Skeletal muscle satellite cell (primary cell): Measurements from ENCODE around the gene SH3GLB2.
A peak's percentile ranks its signal among the peaks of the same experiment; 100 is the strongest.
"Not testable (repeated sequence)": the region's sequence is repeated elsewhere in the genome, so short reads cannot be mapped to it uniquely, and the experiment has no call there.

Source experiments
- H3K27me3 ChIP-seq: 2 replicates; pipeline ENCODE4 v1.7.0; 2013; ENCODE audit warnings: low read length; ENCODE audit not compliant: control insufficient read depth, insufficient read depth
- H3K36me3 ChIP-seq: 2 replicates; pipeline ENCODE4 v1.7.0; 2013; ENCODE audit warnings: mild to moderate bottlenecking, control low read depth, low read length; ENCODE audit not compliant: insufficient read depth
- H3K4me1 ChIP-seq: 2 replicates; pipeline ENCODE4 v1.7.0; 2013; ENCODE audit warnings: low read length; ENCODE audit not compliant: control insufficient read depth, insufficient read depth
- H3K4me2 ChIP-seq: 2 replicates; pipeline ENCODE4 v1.7.0; 2013; ENCODE audit warnings: mild to moderate bottlenecking, low read length
- H3K4me3 ChIP-seq: 2 replicates; pipeline ENCODE4 v1.7.0; 2013; ENCODE audit warnings: low read length
- H3K9ac ChIP-seq: 2 replicates; pipeline ENCODE4 v1.7.0; 2013; ENCODE audit warnings: mild to moderate bottlenecking, low read depth, low read length, moderate library complexity
- H3K9me3 ChIP-seq: replicated peaks from 2 replicates; pipeline ENCODE4 v1.7.0; 2013; ENCODE audit warnings: mild to moderate bottlenecking, control low read depth, low read length

Gene SH3GLB2

DNA sequence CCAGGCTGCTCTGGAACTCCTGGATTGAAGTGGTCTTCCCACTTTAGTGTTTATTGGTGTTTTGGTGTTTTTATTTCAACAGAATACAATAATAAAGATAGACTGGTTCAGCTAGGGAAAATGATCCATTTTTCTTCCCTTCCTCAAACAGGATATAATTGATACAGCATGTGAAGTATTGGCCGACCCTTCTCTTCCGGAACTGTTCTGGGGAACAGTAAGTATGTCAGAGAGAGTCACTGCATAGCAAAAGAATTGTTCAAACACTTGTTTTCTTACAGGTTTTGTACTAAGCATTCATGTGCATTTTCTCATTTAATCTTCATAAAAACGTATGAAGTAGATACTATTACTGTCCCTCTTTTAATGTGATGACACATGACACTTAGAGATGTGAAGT, 49.0 kb downstream of the SH3GLB2 start:
- Histone ChIP-seq H3K4me2 (no peak overlapping the region), H3K27me3 (no peaks in the 10 kb centered on the region), H3K9ac (no peak overlapping the region), H3K9me3 (no peaks in the 10 kb centered on the region), H3K36me3 (peaks cover 62% of the 10 kb centered on the region), H3K4me1 (no peaks in the 10 kb centered on the region), H3K4me3 (no peak overlapping the region)

DNA sequence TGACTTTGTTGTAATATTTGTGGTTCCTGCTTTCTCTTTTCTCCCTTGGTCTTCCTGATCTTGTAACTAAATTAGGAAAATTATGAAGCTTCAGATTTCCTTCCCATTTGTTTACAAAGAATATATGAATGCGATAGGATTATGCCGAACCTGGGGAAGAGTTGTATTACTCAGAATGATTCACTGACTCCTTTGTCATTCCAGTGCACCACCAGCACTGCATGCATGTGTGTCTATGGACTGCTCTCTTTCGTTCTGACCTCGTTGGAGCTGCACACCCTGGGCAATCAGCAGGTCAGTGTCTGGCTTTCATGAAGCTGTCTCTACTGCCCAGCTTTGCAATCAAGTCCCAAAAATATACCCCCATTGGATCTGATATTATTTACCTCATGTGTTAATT, 55.2 kb downstream of the SH3GLB2 start:
- Histone ChIP-seq H3K4me3 (no peak overlapping the region), H3K36me3 (peaks cover 53% of the 10 kb centered on the region), H3K9ac (no peak overlapping the region), H3K4me2 (peak overlapping the region; percentile 49), H3K27me3 (no peaks in the 10 kb centered on the region), H3K4me1 (peaks cover 24% of the 10 kb centered on the region), H3K9me3 (no peaks in the 10 kb centered on the region)

GRCh38 chr9:128969491-128969890, 58.6 kb downstream of the SH3GLB2 start:
- Histone ChIP-seq H3K9ac (no peak overlapping the region), H3K4me2 (no peak overlapping the region), H3K27me3 (no peaks in the 10 kb centered on the region), H3K4me1 (peaks cover 24% of the 10 kb centered on the region), H3K4me3 (no peak overlapping the region), H3K9me3 (no peaks in the 10 kb centered on the region), H3K36me3 (peaks cover 37% of the 10 kb centered on the region)

DNA sequence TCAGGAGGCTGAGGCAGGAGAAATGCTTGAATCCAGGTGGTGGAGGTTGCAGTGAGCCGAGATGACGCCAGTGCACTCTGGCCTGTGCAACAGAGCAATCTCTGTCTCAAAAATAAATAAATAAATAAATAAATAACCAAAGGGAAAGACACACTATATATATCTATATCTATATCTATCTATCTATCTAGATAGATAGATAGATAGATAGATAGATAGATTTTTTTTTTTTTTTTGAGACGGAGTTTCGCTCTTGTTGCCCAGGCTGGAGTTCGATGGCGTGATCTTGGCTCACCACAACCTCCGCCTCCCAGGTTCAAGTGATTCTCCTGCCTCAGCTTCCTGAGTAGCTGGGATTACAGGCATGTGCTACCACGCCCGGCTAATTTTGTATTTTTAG, 66.7 kb downstream of the SH3GLB2 start:
- not testable (repeated sequence) for H3K4me1 ChIP-seq, H3K9ac ChIP-seq, H3K4me2 ChIP-seq, H3K27me3 ChIP-seq, H3K9me3 ChIP-seq, H3K4me3 ChIP-seq
- H3K36me3 ChIP-seq = peaks cover 32% of the 10 kb centered on the region
